Heart right ventricle (tissue), 16 donors: ENCODE results near the gene KRT5. TPM values are rescaled to one million over a fixed set of nuclear protein-coding genes. Genes with fewer than 3 reads are reported as not detected.

Source experiments
- ATAC-seq, 8 donors: fragments of 200-7000 bp; cut with Tn5 transposase; one replicate each; pipeline ENCODE4 v1.9.1; 2020; ENCODE audit warnings: mild to moderate bottlenecking in 8 of 8, moderate library complexity in 8 of 8, moderate number of reproducible peaks in 1 of 8
- DNase-seq, 2 donors: peaks; one replicate each; pipeline ENCODE4 v3.0.0-alpha.2; 2020
- H3K27ac ChIP-seq, 10 donors: fragments of 200-600 bp; sonication (generic) in 2 of 10; one replicate each; pipeline versions ENCODE4 v1.5.0 to v1.8.0; 2020 to 2022; ENCODE audit warnings: mild to moderate bottlenecking in 3 of 10
- H3K27me3 ChIP-seq, 7 donors: fragments of 200-600 bp; one replicate each; pipeline ENCODE4 v1.8.0; 2021 to 2022; ENCODE audit warnings: mild to moderate bottlenecking in 2 of 7
- H3K36me3 ChIP-seq, 9 donors: fragments of 200-600 bp; sonication (generic) in 1 of 9; one replicate each; pipeline versions ENCODE4 v1.5.0 to v1.8.0; 2020 to 2022; ENCODE audit warnings: mild to moderate bottlenecking in 2 of 9
- H3K4me1 ChIP-seq, 9 donors: fragments of 200-600 bp; sonication (generic) in 1 of 9; one replicate each; pipeline versions ENCODE4 v1.5.0 to v1.8.0; 2020 to 2022; ENCODE audit warnings: mild to moderate bottlenecking in 4 of 9
- H3K4me3 ChIP-seq, 10 donors: fragments of 200-600 bp; sonication (generic) in 2 of 10; one replicate each; pipeline versions ENCODE4 v1.5.0 to v1.8.0; 2020 to 2022; ENCODE audit warnings: mild to moderate bottlenecking in 7 of 10, moderate library complexity in 2 of 10
- H3K9me3 ChIP-seq, 11 donors: fragments of 200-600 bp in 10 of 11; sonication (generic) in 2 of 11; one replicate each; pipeline versions ENCODE4 v1.5.0 to v1.8.0; 2013 to 2022; ENCODE audit warnings: mild to moderate bottlenecking in 2 of 11, control low read depth in 1 of 11, moderate library complexity in 1 of 11
- WGBS, 2 donors: extraction: QIAGEN DNeasy Blood & Tissue Kit; methylation state at CpG; one replicate each; pipeline ENCODE4 v1.1.7; 2013; ENCODE audit warnings: inconsistent platforms in 1 of 2; 5-methylcytosine and 5-hydroxymethylcytosine counted together
- intact Hi-C, 10 donors: fragments of 100-400 bp; cut with DNase I; formaldehyde crosslinking; loops; one replicate each; pipeline versions ENCODE4 v1.11.1 to v1.14.2; 2022
- polyA plus RNA-seq, 2 donors: library from polyadenylated mRNA; stranded (reverse); fragments of 200-250 nt; gene quantifications; one replicate each; pipeline ENCODE4 v1.2.3, GENCODE V29; 2013
- total RNA-seq, 10 donors: library from RNA; stranded (reverse); fragmentation: NEBNext Ultra II Directional in 3 of 10; extraction: Animal tissue kit (Norgen Biotek cat#: 25700) in 3 of 10; gene quantifications; one replicate each; pipeline versions ENCODE4 v1.2.1 to v1.2.4, GENCODE V29; 2021 to 2023
- TF ChIP-seq, protein P1 (sequence below), 9 donors: fragments of 200-600 bp; sonication (generic) in 2 of 9; IDR thresholded peaks; one replicate each; pipeline versions ENCODE4 v1.5.0 to v1.8.0; 2021 to 2022; ENCODE audit warnings: antibody characterized with exemption in 9 of 9, mild to moderate bottlenecking in 5 of 9, moderate library complexity in 1 of 9
- donor health status: Arrhythmogenic right ventricular cardiomyopathy.
- donor health status: ischemic (EF 13 %, LVEDD 7.1; RV severe dilation, severe dysfunction).
- donor health status: healthy with polysubstance abuse.
- donor health status: DM: no; HTN: yes; CAD: no.
- donor health status: DM: no; HTN: no; CAD: no.
- donor health status: ischemic (EF 25% LVEDD 6.9; RV normal size, moderate dysfunction).
- donor health status: ischemic (EF 25% LVEDD 5.7; RV mildly dilated, moderate dysfunction).
- donor health status: healthy.
- donor health status: DM: yes; HTN: yes; CAD: no.
- donor health status: Ischemic cardiomyopathy.
- donor health status: ischemic (EF 35%, LVEDD 5.7; RV mildly dilated, moderate dysfunction).
- donor health status: nonischemic (EF 11% LVEDD 7.7; RV severe dilation, severe dysfunction).
- donor health status: DM: yes; HTN: yes; CAD: no.
- donor health status: PGD.
- donor health status: ischemic (EF 29% LVEDD 5.4; RV normal size, mild dysfunction).
- donor health status: nonischemic (EF 23%, LVEDD 6.1; RV moderate dilation, normal function).

The KRT5 gene
- total and polyA plus RNA-seq, 12 donors: 0.25 to 1.5 (median 0.67) TPM; not detected in 8

DNA sequence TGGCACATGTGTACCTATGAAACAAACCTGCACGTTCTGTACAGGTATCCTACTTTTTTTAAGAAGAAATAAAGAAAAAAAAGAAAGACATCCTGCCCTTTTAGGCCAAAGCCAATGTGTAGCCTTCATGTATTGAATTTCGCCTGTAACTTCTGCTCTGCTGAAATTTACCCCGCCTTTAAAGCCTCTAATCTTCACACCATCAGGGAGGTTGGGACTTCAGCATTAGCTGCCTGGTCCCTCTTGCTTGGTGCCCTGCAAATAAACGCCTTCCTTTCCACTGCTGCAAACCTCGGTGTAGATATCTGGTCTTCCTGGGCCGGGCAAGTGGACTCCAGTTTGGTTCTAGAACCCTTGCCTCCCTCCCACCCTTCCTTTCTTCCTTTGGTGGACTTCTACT is 35.4 kb upstream of the KRT5 start:
- TF ChIP-seq, protein P1, sequence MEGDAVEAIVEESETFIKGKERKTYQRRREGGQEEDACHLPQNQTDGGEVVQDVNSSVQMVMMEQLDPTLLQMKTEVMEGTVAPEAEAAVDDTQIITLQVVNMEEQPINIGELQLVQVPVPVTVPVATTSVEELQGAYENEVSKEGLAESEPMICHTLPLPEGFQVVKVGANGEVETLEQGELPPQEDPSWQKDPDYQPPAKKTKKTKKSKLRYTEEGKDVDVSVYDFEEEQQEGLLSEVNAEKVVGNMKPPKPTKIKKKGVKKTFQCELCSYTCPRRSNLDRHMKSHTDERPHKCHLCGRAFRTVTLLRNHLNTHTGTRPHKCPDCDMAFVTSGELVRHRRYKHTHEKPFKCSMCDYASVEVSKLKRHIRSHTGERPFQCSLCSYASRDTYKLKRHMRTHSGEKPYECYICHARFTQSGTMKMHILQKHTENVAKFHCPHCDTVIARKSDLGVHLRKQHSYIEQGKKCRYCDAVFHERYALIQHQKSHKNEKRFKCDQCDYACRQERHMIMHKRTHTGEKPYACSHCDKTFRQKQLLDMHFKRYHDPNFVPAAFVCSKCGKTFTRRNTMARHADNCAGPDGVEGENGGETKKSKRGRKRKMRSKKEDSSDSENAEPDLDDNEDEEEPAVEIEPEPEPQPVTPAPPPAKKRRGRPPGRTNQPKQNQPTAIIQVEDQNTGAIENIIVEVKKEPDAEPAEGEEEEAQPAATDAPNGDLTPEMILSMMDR (IDR thresholded peaks at IDR 0.05): no peak
- WGBS, 2 donors: 75 to 80% methylated on average over 6 of the region's 6 CpGs
- DNase-seq: no peak

DNA sequence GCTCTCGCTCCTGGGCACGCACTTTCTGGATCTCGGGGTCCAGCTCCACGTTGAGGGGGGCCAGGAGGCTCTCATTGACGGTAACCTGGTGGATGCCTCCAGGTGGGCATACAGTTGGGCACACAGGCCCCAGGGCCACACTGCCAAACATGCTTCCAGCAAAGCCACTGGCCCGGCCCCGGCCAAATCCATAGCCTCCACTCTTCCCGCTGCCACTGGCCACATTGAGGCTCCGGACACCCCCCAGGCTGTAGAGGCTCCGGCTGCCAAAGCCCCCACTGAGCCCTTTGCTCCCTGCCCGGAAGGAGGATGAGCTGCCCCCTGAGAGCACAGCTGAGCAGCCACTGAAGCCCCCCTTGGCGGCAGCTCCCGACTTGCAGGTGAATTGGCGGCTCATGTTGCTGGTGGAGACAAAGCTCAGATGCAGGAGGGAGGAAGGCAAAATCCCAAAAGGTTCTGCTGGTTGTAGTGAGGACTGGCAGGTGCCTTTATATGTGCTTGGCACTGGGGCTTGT is 32.5 kb upstream of the KRT5 start, which contains the start of gene KRT71:
Gene KRT71 (minus strand): TSS at position 465 of the 515 bp plus-strand sequence. CDS start 68 bp downstream, at position 397.
- no peak within 1 kb of the TSS for H3K4me3 ChIP-seq
- peaks cover 3 to 17% (median 10%) of the 10 kb centered on the region in 9 donors for H3K4me1 ChIP-seq
- TF ChIP-seq, protein P1 (IDR thresholded peaks at IDR 0.05): no peak
- H3K27ac ChIP-seq: no peak within 1 kb of the TSS
- ATAC-seq (no peak), DNase-seq (no peak)
- WGBS, 2 donors: 87 to 91% methylated on average over 14 of the region's 14 CpGs
- intact Hi-C loops: no loop called here
- no peaks in the 10 kb centered on the region for H3K36me3 ChIP-seq
- H3K27me3 ChIP-seq: peaks cover 0 to 7% (median 0%) of the 10 kb centered on the region in 7 donors
- no peaks in the 10 kb centered on the region for H3K9me3 ChIP-seq

More for the DNA sequence above, 35.4 kb upstream of the KRT5 start:
- intact Hi-C loops: no loop called here
- no peak for ATAC-seq
- Histone ChIP-seq H3K27ac (no peak overlapping the region), H3K4me3 (no peak overlapping the region), H3K9me3 (no peaks in the 10 kb centered on the region), H3K27me3 (peaks cover 0 to 13% (median 0%) of the 10 kb centered on the region in 7 donors), H3K36me3 (no peaks in the 10 kb centered on the region), H3K4me1 (peaks cover 3 to 16% (median 10%) of the 10 kb centered on the region in 9 donors)

DNA sequence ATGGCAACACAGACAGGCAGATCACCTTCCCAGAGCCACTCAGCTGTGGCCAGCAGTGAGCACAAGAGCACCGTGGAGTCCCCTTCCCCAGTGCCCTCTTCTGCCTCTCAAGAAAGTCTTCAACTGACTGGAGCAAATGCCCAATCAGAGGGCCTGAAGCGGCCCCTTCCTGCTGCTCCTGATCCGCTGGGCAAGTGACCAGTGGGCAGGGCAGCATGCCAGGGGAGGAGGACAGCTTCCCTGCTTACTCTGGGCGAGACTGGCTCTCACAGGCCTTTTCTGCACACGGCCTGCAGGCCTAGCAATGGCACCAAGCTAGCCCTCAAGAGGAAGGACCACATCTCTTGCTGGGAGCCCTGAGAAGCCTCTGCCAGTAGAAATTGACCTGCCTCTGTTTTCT is 31.9 kb upstream of the KRT5 start:
- Histone ChIP-seq H3K27ac (no peak overlapping the region), H3K36me3 (no peaks in the 10 kb centered on the region), H3K9me3 (no peaks in the 10 kb centered on the region), H3K27me3 (peaks cover 0 to 4% (median 0%) of the 10 kb centered on the region in 7 donors), H3K4me1 (peaks cover 3 to 17% (median 10%) of the 10 kb centered on the region in 9 donors), H3K4me3 (no peak overlapping the region)
- intact Hi-C loops: no loop called here
- peak in 1 of 2 donors; percentile 28 for DNase-seq
- WGBS, 2 donors: 66 to 83% methylated on average over 5 of the region's 5 CpGs
- ATAC-seq: peak in 1 of 8 donors; percentile 24
- TF ChIP-seq, protein P1 (IDR thresholded peaks at IDR 0.05): no peak

DNA sequence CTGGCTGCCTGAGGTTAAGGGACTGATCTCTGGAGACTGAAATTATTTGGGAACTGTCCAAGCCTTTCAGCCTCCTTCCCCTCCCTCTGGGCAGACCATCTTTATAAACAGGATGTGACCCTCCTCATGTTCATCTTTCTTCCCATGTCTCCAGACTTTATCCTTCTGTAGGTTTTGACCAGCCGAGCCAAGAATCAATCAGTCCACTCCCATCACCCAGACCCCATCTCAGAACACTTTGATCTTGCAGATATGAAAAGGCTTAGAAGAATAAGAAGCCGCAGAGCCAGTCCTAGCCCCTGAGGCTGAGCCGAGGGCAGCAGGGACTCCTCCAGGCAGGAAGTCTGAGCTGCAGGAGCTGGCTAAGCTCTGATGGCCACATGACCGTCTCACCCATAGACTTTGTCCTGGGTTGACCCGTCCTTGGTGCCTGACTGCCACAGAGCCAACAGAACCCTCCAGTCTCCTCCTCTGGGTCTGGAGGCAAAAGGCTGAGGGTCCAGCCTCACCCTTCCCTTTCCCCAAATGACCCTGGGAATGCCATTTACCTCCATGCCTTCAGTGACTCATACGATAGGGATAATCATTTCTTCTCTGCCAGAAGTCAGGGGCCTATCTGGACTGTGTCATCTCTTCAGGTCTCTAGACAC is 31.1 kb upstream of the KRT5 start:
- Histone ChIP-seq H3K4me3 (no peak overlapping the region), H3K27ac (no peak overlapping the region), H3K4me1 (peaks cover 3 to 17% (median 10%) of the 10 kb centered on the region in 9 donors), H3K9me3 (no peaks in the 10 kb centered on the region), H3K36me3 (no peaks in the 10 kb centered on the region), H3K27me3 (peaks cover 0 to 5% (median 0%) of the 10 kb centered on the region in 7 donors)
- DNase-seq (peak; percentile 20 to 37), ATAC-seq (peak; percentile 58 to 89 (median 82))
- TF ChIP-seq, protein P1 (IDR thresholded peaks at IDR 0.05): no peak
- WGBS, 2 donors: 27 to 35% methylated on average over 6 of the region's 6 CpGs
- intact Hi-C loops: no loop called here
